Measurements from ENCODE around the gene KIF2C. TPM values are rescaled to one million over a fixed set of nuclear protein-coding genes. Genes with fewer than 3 reads are reported as not detected.

The KIF2C gene
- total and polyA plus RNA-seq, 2 donors (not counting 1 experiment from before 2014, with no cell fraction given) = 9.2 to 9.9 TPM

DNA sequence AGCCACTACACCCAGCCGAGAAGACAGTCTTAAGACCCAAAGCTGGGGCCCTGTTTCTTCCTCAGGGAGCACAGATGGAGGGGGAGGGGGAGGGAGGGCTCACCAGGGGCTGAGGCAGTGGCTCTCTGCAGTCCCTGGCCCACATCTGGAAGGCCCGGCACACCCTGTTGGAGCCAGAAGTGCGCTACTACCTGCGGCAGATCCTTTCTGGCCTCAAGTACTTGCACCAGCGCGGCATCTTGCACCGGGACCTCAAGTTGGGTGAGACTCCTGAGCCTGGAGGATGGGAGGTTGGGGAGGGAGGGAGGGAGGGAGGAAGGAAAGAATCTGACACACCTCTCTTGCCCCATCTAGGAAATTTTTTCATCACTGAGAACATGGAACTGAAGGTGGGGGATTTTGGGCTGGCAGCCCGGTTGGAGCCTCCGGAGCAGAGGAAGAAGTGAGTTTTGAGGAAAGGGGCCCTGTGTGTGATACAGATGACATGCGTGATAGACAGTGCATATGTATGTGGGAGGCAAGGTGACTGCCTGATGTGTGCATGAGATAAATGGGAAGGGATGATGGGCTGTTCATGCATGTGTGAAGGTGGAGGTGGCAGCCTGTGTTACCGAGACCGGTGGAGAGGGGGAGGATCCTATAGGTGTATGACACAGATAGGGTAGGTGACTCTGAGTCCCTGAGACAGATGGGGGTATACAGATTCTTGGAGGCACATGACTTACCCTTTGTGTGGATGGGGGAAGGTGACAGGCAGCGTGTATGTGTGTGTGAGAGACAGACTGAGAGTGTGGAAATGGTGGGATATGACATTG, 62.1 kb downstream of the KIF2C start:
- Histone ChIP-seq H3K4me3 (replicated peaks in 1 of 4; ENCODE audit: control extremely low read depth in 1 of 4, insufficient read depth in 1 of 4, low read depth in 3 of 4, low read length in 4 of 4) (peak overlapping the region; percentile 65 to 98 (median 93)), H4K20me1 (ENCODE audit: control insufficient read depth, extremely low read depth, insufficient read depth, low read length) (no peaks in the 10 kb centered on the region), H3K79me2 (ENCODE audit: control insufficient read depth, insufficient read depth, low read length) (peaks cover 46% of the 10 kb centered on the region), H2AFZ (ENCODE audit: low read length) (no peak overlapping the region), H3K4me1 (ENCODE audit: control insufficient read depth, extremely low read depth, insufficient read depth, low read length) (peaks cover 34% of the 10 kb centered on the region), H3K4me2 (ENCODE audit: extremely low read depth, insufficient read depth, low read length) (peak overlapping the region; percentile 100), H3K27me3 (ENCODE audit: control insufficient read depth, insufficient read depth, low read length) (no peaks in the 10 kb centered on the region), H3K9me3 (ENCODE audit: control insufficient read depth, insufficient read depth, low read depth, low read length) (no peaks in the 10 kb centered on the region), H3K36me3 (ENCODE audit: control insufficient read depth, insufficient read depth, low read length) (peaks cover 40% of the 10 kb centered on the region), H3K27ac (ENCODE audit: insufficient read depth, low read length) (peak overlapping the region; percentile 81), H3K9ac (ENCODE audit: insufficient read depth, low read length) (peak overlapping the region; percentile 55)
- no peak for DNase-seq (ENCODE audit: low read depth in 2 of 2)
- TF ChIP-seq EZH2 (IDR thresholded peaks at IDR 0.05; ENCODE audit: low read length, missing control alignments) = no peak
- TF ChIP-seq, protein P1, sequence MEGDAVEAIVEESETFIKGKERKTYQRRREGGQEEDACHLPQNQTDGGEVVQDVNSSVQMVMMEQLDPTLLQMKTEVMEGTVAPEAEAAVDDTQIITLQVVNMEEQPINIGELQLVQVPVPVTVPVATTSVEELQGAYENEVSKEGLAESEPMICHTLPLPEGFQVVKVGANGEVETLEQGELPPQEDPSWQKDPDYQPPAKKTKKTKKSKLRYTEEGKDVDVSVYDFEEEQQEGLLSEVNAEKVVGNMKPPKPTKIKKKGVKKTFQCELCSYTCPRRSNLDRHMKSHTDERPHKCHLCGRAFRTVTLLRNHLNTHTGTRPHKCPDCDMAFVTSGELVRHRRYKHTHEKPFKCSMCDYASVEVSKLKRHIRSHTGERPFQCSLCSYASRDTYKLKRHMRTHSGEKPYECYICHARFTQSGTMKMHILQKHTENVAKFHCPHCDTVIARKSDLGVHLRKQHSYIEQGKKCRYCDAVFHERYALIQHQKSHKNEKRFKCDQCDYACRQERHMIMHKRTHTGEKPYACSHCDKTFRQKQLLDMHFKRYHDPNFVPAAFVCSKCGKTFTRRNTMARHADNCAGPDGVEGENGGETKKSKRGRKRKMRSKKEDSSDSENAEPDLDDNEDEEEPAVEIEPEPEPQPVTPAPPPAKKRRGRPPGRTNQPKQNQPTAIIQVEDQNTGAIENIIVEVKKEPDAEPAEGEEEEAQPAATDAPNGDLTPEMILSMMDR (conservative IDR thresholded peaks at IDR 0.05 in 1 of 2, IDR thresholded peaks at IDR 0.05 in 1 of 2; ENCODE audit: low read depth in 1 of 2, low read length in 2 of 2) = no peak

DNA sequence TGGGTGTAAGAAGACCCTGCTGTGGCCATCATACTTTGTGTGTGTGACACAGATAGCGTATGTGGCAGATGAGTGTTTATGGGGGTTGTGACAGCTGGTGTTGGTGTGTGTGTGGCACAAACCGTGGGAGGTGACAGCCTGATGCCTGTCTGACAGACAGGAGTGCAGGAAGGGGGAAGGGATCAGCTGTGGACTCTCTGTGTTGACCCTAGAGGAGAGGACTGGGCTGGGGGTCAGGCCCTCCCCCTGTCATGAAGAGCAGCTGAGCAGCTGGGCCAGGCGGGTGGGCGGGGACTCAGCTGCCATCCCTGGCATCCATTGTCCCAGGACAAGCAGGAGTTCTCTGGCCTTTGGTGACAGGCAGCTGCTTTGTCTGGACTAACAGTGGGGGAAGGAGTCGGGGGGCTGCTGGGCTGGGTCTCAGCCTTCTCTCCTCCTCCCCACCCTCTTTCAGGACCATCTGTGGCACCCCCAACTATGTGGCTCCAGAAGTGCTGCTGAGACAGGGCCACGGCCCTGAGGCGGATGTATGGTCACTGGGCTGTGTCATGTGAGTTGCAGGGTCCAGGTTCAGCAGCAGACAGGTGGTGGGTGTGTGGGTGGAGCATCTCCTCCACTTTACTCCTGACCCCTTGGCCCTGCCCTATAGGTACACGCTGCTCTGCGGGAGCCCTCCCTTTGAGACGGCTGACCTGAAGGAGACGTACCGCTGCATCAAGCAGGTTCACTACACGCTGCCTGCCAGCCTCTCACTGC, 62.8 kb downstream of the KIF2C start:
- Histone ChIP-seq H3K9me3 (ENCODE audit: control insufficient read depth, insufficient read depth, low read depth, low read length) (no peaks in the 10 kb centered on the region), H3K36me3 (ENCODE audit: control insufficient read depth, insufficient read depth, low read length) (peaks cover 41% of the 10 kb centered on the region), H2AFZ (ENCODE audit: low read length) (no peak overlapping the region), H3K4me3 (replicated peaks in 1 of 4; ENCODE audit: control extremely low read depth in 1 of 4, insufficient read depth in 1 of 4, low read depth in 3 of 4, low read length in 4 of 4) (peak overlapping the region; percentile 65 to 98 (median 93)), H3K9ac (ENCODE audit: insufficient read depth, low read length) (peak overlapping the region; percentile 55), H3K27ac (ENCODE audit: insufficient read depth, low read length) (peak overlapping the region; percentile 81), H3K4me2 (ENCODE audit: extremely low read depth, insufficient read depth, low read length) (peak overlapping the region; percentile 100), H4K20me1 (ENCODE audit: control insufficient read depth, extremely low read depth, insufficient read depth, low read length) (no peaks in the 10 kb centered on the region), H3K4me1 (ENCODE audit: control insufficient read depth, extremely low read depth, insufficient read depth, low read length) (peaks cover 39% of the 10 kb centered on the region), H3K27me3 (ENCODE audit: control insufficient read depth, insufficient read depth, low read length) (no peaks in the 10 kb centered on the region), H3K79me2 (ENCODE audit: control insufficient read depth, insufficient read depth, low read length) (peaks cover 46% of the 10 kb centered on the region)
- TF ChIP-seq, protein P1 (conservative IDR thresholded peaks at IDR 0.05 in 1 of 2, IDR thresholded peaks at IDR 0.05 in 1 of 2; ENCODE audit: low read depth in 1 of 2, low read length in 2 of 2) = no peak
- TF ChIP-seq EZH2 (IDR thresholded peaks at IDR 0.05; ENCODE audit: low read length, missing control alignments) = no peak
- no peak for DNase-seq (ENCODE audit: low read depth in 2 of 2)

DNA sequence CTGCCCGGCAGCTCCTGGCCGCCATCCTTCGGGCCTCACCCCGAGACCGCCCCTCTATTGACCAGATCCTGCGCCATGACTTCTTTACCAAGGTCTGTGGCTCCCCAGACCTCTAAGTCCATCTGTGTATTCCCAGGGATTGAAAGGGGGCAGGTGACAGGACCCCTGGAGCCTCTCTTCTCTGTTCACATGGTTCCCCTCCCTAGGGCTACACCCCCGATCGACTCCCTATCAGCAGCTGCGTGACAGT, 63.4 kb downstream of the KIF2C start:
- Histone ChIP-seq H3K79me2 (ENCODE audit: control insufficient read depth, insufficient read depth, low read length) (peaks cover 46% of the 10 kb centered on the region), H3K4me3 (replicated peaks in 1 of 4; ENCODE audit: control extremely low read depth in 1 of 4, insufficient read depth in 1 of 4, low read depth in 3 of 4, low read length in 4 of 4) (peak overlapping the region in 2 of 4 experiments; percentile 11 to 92), H3K27ac (ENCODE audit: insufficient read depth, low read length) (peak overlapping the region; percentile 51), H2AFZ (ENCODE audit: low read length) (no peak overlapping the region), H3K4me2 (ENCODE audit: extremely low read depth, insufficient read depth, low read length) (peak overlapping the region; percentile 32), H3K36me3 (ENCODE audit: control insufficient read depth, insufficient read depth, low read length) (peaks cover 41% of the 10 kb centered on the region), H4K20me1 (ENCODE audit: control insufficient read depth, extremely low read depth, insufficient read depth, low read length) (no peaks in the 10 kb centered on the region), H3K27me3 (ENCODE audit: control insufficient read depth, insufficient read depth, low read length) (no peaks in the 10 kb centered on the region), H3K9ac (ENCODE audit: insufficient read depth, low read length) (no peak overlapping the region), H3K4me1 (ENCODE audit: control insufficient read depth, extremely low read depth, insufficient read depth, low read length) (peaks cover 41% of the 10 kb centered on the region), H3K9me3 (ENCODE audit: control insufficient read depth, insufficient read depth, low read depth, low read length) (no peaks in the 10 kb centered on the region)
- DNase-seq (ENCODE audit: low read depth in 2 of 2) = no peak
- TF ChIP-seq, protein P1 (conservative IDR thresholded peaks at IDR 0.05 in 1 of 2, IDR thresholded peaks at IDR 0.05 in 1 of 2; ENCODE audit: low read depth in 1 of 2, low read length in 2 of 2) = no peak
- TF ChIP-seq EZH2 (IDR thresholded peaks at IDR 0.05; ENCODE audit: low read length, missing control alignments) = no peak
